Inflammatory macrophage treated with lipopolysaccharide for 4 hours (primary cell): ENCODE data around the gene EYA2.

ENCODE experiments used
- DNase-seq: peaks from one replicate; pipeline ENCODE4 v3.0.0-alpha.2; 2020

EYA2 gene

GRCh38 chr20:47237715-47238114, 343.1 kb downstream of the EYA2 start:
- DNase-seq = no peak
